ENCODE measurements around the gene TUBG1. TPM values are rescaled to one million over a fixed set of nuclear protein-coding genes. Genes with fewer than 3 reads are reported as not detected.

TUBG1 gene
- total and polyA plus RNA-seq, 9 of the 15 experiments (the other 6 are each of a cell fraction or from before 2014, with no cell fraction given): 33.1 to 147 (median 66.0) TPM

DNA sequence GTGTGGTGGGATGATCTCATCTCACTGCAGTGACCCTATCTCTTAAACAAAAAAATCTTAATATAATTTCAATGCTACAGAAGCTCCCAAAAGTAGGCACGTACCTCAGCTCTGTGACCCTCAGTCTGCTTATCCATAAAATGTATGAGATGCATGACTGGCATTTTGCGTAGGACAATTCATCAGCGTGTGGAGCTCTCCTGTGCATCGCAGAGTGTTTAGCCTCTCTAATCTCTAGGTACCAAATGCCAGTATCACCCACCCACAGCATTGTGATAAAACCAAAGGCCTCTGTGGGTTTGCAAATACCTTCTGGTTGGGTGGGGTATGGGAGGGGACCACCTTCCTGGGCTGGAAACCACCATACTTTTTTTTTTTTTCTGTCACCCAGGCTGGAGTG, 30.6 kb downstream of the TUBG1 start:
- no peak overlapping the region for H3K4me3 ChIP-seq
- H3K27me3 ChIP-seq (ENCODE audit: control insufficient read depth in 2 of 2, insufficient read depth in 2 of 2, low read length in 2 of 2): no peaks in the 10 kb centered on the region
- H3K79me2 ChIP-seq (ENCODE audit: control insufficient read depth, insufficient read depth, low read length): no peaks in the 10 kb centered on the region
- ChIA-PET POLR2A (interaction anchor here (0.6 kb wide), 1 partner anchor 21 kb away, joined by 3 read pairs; no protein-coding TSS in a partner anchor), CTCF (ENCODE audit: low intra/inter-chr PET ratio) (no interaction called here)
- H4K20me1 ChIP-seq (replicated peaks; ENCODE audit: control insufficient read depth, insufficient read depth, low read length): no peaks in the 10 kb centered on the region
- ATAC-seq (peak; percentile 56), DNase-seq (ENCODE audit: extremely low read depth in 1 of 4, low spot score in 3 of 4) (peak in 1 of 4 experiments; percentile 27), FAIRE-seq (peak; percentile 32)
- peaks cover 0 to 2% of the 10 kb centered on the region in 2 experiments; a peak in 2 of 5 replicates for H3K4me1 ChIP-seq (replicated peaks in 1 of 2; ENCODE audit: control insufficient read depth in 2 of 2, insufficient read depth in 2 of 2, low read length in 2 of 2)
- intact Hi-C loops (cut with micrococcal nuclease): no loop called here
- no TSS peak for BruUV-seq (replicated peaks)
- H3K9me3 ChIP-seq (replicated peaks; ENCODE audit: control insufficient read depth, insufficient read depth, low read depth, low read length): no peaks in the 10 kb centered on the region
- H3K9ac ChIP-seq (ENCODE audit: insufficient read depth in 1 of 2, low read depth in 2 of 2, low read length in 2 of 2): 0 out of 4 replicates have a peak overlapping the region, but pooled peaks of 1 of the 2 experiments have one; percentile 29
- H2AFZ ChIP-seq (ENCODE audit: low read depth, low read length): no peak overlapping the region
- H3K36me3 ChIP-seq (ENCODE audit: control insufficient read depth, insufficient read depth, low read length): no peaks in the 10 kb centered on the region
- no peaks in the 10 kb centered on the region for H3K9me1 ChIP-seq (ENCODE audit: control insufficient read depth, insufficient read depth, low read length)
- H3K4me2 ChIP-seq (ENCODE audit: insufficient read depth, low read length): no peak overlapping the region
- WGBS (ENCODE audit: insufficient coverage, low coverage, missing lambda C conversion rate): 8% methylated on average over 4 of the region's 4 CpGs
- no peak overlapping the region for H3K27ac ChIP-seq (ENCODE audit: extremely low read depth, low read depth, low read length)
- in situ Hi-C loops (cut with MboI): no loop called here
- TF ChIP-seq ZBTB7A (IDR thresholded peaks at IDR 0.05; ENCODE audit: borderline replicate concordance, control insufficient read depth, low read depth, low read length) (0 out of 2 replicates have a peak, but pooled peaks have one; percentile 21), C11orf30 (IDR thresholded peaks at IDR 0.05; ENCODE audit: low read depth) (peak; percentile 11; the same call in 1 of the 2 replicates), ATF7 (IDR thresholded peaks at IDR 0.05) (no peak), MED1 (CRISPR knock-in tag; IDR thresholded peaks at IDR 0.05; ENCODE audit: borderline replicate concordance) (no peak), SETDB1 (IDR thresholded peaks at IDR 0.05; ENCODE audit: low read length) (no peak), CAMTA2 (CRISPR knock-in tag; conservative IDR thresholded peaks at IDR 0.05) (no peak), U2AF1 (optimal IDR thresholded peaks at IDR 0.05; ENCODE audit: low read depth, low read length) (no peak), NFE2 (IDR thresholded peaks at IDR 0.05; ENCODE audit: low read depth) (peak; percentile 69), CEBPB (tag; IDR thresholded peaks at IDR 0.05) (no peak), ZFP36 (IDR thresholded peaks at IDR 0.05; ENCODE audit: low read depth, low read length, partially characterized antibody) (peak; percentile 44)
- TF ChIP-seq, protein P1, sequence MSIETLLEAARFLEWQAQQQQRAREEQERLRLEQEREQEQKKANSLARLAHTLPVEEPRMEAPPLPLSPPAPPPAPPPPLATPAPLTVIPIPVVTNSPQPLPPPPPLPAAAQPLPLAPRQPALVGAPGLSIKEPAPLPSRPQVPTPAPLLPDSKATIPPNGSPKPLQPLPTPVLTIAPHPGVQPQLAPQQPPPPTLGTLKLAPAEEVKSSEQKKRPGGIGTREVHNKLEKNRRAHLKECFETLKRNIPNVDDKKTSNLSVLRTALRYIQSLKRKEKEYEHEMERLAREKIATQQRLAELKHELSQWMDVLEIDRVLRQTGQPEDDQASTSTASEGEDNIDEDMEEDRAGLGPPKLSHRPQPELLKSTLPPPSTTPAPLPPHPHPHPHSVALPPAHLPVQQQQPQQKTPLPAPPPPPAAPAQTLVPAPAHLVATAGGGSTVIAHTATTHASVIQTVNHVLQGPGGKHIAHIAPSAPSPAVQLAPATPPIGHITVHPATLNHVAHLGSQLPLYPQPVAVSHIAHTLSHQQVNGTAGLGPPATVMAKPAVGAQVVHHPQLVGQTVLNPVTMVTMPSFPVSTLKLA (conservative IDR thresholded peaks at IDR 0.05): no peak
- TF ChIP-seq, protein P2, sequence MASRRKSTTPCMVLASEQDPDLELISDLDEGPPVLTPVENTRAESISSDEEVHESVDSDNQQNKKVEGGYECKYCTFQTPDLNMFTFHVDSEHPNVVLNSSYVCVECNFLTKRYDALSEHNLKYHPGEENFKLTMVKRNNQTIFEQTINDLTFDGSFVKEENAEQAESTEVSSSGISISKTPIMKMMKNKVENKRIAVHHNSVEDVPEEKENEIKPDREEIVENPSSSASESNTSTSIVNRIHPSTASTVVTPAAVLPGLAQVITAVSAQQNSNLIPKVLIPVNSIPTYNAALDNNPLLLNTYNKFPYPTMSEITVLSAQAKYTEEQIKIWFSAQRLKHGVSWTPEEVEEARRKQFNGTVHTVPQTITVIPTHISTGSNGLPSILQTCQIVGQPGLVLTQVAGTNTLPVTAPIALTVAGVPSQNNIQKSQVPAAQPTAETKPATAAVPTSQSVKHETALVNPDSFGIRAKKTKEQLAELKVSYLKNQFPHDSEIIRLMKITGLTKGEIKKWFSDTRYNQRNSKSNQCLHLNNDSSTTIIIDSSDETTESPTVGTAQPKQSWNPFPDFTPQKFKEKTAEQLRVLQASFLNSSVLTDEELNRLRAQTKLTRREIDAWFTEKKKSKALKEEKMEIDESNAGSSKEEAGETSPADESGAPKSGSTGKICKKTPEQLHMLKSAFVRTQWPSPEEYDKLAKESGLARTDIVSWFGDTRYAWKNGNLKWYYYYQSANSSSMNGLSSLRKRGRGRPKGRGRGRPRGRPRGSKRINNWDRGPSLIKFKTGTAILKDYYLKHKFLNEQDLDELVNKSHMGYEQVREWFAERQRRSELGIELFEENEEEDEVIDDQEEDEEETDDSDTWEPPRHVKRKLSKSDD (conservative IDR thresholded peaks at IDR 0.05; ENCODE audit: low read length): no peak
- TF ChIP-seq, protein P3, sequence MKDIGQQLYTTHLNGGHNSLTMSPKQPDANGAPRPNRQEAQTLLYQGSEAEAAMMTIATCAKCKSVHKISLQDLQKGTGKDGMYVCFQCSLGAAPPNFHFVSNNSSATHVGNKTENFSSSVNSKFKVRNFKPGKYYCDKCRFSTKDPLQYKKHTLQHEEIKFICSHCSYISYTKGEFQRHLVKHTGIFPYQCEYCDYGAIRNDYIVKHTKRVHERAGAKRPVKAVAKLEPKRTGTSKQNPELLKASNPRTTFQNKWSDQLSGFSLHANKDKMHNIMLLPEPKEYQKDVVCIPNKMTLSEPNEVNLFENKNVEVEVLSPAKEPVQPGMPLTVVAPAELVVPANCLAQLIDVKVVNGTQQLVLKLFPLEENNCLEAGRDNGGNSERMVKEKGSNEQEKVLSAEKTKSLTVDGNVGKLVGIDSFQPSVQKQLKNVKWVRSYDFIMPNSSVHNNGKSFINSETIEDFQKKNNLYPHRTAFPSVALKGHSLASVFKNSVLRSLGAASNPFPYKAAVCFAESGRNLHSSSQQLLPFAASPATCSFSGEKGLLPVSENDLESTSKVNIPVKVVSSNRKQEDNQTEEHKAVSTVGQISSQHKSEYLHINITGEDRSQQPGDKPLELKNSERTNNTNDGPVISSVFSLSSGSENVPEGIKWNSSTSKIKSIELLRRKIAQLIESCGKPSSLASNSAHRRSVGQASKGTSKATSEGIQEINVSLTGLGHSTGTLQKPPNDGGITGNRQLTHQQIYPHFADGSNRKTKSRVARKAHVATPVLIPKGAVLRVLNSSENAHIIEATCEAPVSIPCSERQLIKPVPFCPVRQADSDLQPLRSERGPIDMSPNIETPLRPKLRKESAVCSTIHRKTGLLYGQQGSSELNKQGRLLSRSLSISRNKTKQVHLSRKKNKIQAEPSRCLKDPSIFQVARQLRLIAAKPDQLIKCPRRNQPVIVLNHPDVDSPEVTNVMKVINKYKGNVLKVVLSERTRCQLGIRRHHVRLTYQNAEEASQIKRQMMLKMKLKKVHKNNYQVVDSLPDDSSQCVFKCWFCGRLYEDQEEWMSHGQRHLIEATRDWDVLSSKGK (CRISPR knock-in tag; IDR thresholded peaks at IDR 0.05): no peak
